Tibial nerve (tissue), 4 donors: ENCODE results near the gene ZNF335. TPM values are rescaled to one million over a fixed set of nuclear protein-coding genes. Genes with fewer than 3 reads are reported as not detected.

Experiments used
- DNase-seq, 2 donors: peaks; one replicate each; pipeline ENCODE4 v3.0.0-alpha.2; 2019; ENCODE audit warnings: low spot score in 2 of 2
- H3K27ac ChIP-seq, 4 donors: fragments of 200-600 bp; sonication (generic) in 3 of 4; one replicate each; pipeline ENCODE4 v1.5.1; 2017 to 2019; ENCODE audit warnings: mild to moderate bottlenecking in 1 of 4
- H3K27me3 ChIP-seq, 2 donors: fragments of 200-600 bp; sonication (generic) in 1 of 2; one replicate each; pipeline versions ENCODE4 v1.5.1 to v1.6.0; 2017 to 2019
- H3K36me3 ChIP-seq, 3 donors: fragments of 200-600 bp; sonication (generic); one replicate each; pipeline ENCODE4 v1.5.1; 2018 to 2019
- H3K4me1 ChIP-seq, 4 donors: fragments of 200-600 bp; sonication (generic) in 3 of 4; one replicate each; pipeline ENCODE4 v1.5.1; 2017 to 2019
- H3K4me3 ChIP-seq, 4 donors: fragments of 200-600 bp; sonication (generic) in 3 of 4; one replicate each; pipeline ENCODE4 v1.5.1; 2017 to 2019; ENCODE audit warnings: mild to moderate bottlenecking in 1 of 4, moderate library complexity in 1 of 4
- H3K9me3 ChIP-seq, 4 donors: fragments of 200-600 bp; sonication (generic) in 3 of 4; one replicate each; pipeline ENCODE4 v1.5.1; 2017 to 2019
- CTCF ChIP-seq, 5 experiments: fragments of 200-600 bp in 3 of 5; fragments of 450-650 bp in 2 of 5; sonication (generic) in 3 of 5; IDR thresholded peaks; one replicate each; pipeline ENCODE4 v1.5.1; 2016 to 2019; ENCODE audit warnings: antibody characterized with exemption in 5 of 5, mild to moderate bottlenecking in 3 of 5, moderate library complexity in 2 of 5
- EP300 ChIP-seq, 2 donors: sonication (generic); formaldehyde crosslinking; IDR thresholded peaks; one replicate each; pipeline ENCODE4 v1.6.1; 2017; ENCODE audit warnings: antibody characterized with exemption in 2 of 2, mild to moderate bottlenecking in 1 of 2
- POLR2A ChIP-seq, 2 donors: fragments of 450-650 bp; IDR thresholded peaks; one replicate each; pipeline ENCODE4 v1.6.1; 2017; ENCODE audit warnings: antibody characterized with exemption in 2 of 2, mild to moderate bottlenecking in 2 of 2, moderate library complexity in 2 of 2
- WGBS, 2 donors: methylation state at CpG; one replicate each; pipeline ENCODE4 v1.1.5; 2018; 5-methylcytosine and 5-hydroxymethylcytosine counted together
- total RNA-seq, 4 donors: library from RNA; depleted of rRNA; stranded (reverse); fragments of >200 nt; gene quantifications; one replicate each; pipeline ENCODE4 v1.1.0, GENCODE V29; 2016

The ZNF335 gene
- total RNA-seq, 4 donors from 2014 or later: 24.3 to 42.3 (median 28.6) TPM

- H3K36me3 ChIP-seq: peaks cover 0 to 99% (median 23%) of the 10 kb centered on the region in 3 donors
- TF ChIP-seq EP300 (IDR thresholded peaks at IDR 0.05) (no peak), POLR2A (IDR thresholded peaks at IDR 0.05) (no peak), CTCF (IDR thresholded peaks at IDR 0.05) (no peak)
Observed at GRCh38 chr20:45899046-45899835, 72.8 kb downstream of the ZNF335 start.

More at GRCh38 chr20:45899046-45899835, 72.8 kb downstream of the ZNF335 start:
- Histone ChIP-seq H3K27me3 (no peaks in the 10 kb centered on the region), H3K4me3 (no peak overlapping the region), H3K4me1 (no peaks in the 10 kb centered on the region), H3K27ac (no peak overlapping the region), H3K9me3 (no peaks in the 10 kb centered on the region)
- no peak for DNase-seq
- 87 to 88% methylated on average over 13 of the region's 13 CpGs for WGBS, 2 donors

Other genes with a start within 250 kb of the ZNF335 start
- not detected for gene SPINT4, start 249.9 kb downstream of the ZNF335 start, total RNA-seq
- gene WFDC3, start 180.3 kb downstream of the ZNF335 start, total RNA-seq: 1 to 10 TPM in 1 of 4 donors, not detected in 3; 2.4 TPM
- gene DNTTIP1, start 180.2 kb downstream of the ZNF335 start, total RNA-seq: 10 to 100 TPM; 17.4 to 33.6 (median 27.2) TPM
- 1 to 10 TPM in 2 of 4 donors, under 1 TPM in 1, not detected in 1; 0.78 to 6.9 (median 1.5) TPM for gene UBE2C, start 159.6 kb downstream of the ZNF335 start, total RNA-seq
- 10 to 100 TPM in 1 of 4 donors, 1 to 10 TPM in 2, not detected in 1; 2.3 to 12.0 (median 6.5) TPM for gene TNNC2, start 144.9 kb downstream of the ZNF335 start, total RNA-seq
- 100 to 1,000 TPM; 177 to 389 (median 240) TPM for gene SNX21, start 138.4 kb downstream of the ZNF335 start, total RNA-seq
- gene ACOT8, start 114.8 kb downstream of the ZNF335 start, total RNA-seq: 10 to 100 TPM; 44.4 to 58.4 (median 52.5) TPM
- gene ZSWIM3, start 114.6 kb downstream of the ZNF335 start, total RNA-seq: 1 to 10 TPM; 3.1 to 6.3 (median 4.8) TPM
- 1 to 10 TPM; 4.5 to 8.2 (median 6.0) TPM for gene ZSWIM1, start 91.0 kb downstream of the ZNF335 start, total RNA-seq
- gene SPATA25, start 84.6 kb downstream of the ZNF335 start, total RNA-seq: 10 to 100 TPM in 1 of 4 donors, 1 to 10 TPM in 3; 2.6 to 18.3 (median 7.9) TPM
- gene NEURL2, start 81.0 kb downstream of the ZNF335 start, total RNA-seq: 10 to 100 TPM in 3 of 4 donors, 1 to 10 TPM in 1; 7.7 to 42.9 (median 15.6) TPM
- gene CTSA, start 80.9 kb downstream of the ZNF335 start, total RNA-seq: 10 to 100 TPM; 50.4 to 87.3 (median 71.7) TPM
- gene PLTP, start 60.0 kb downstream of the ZNF335 start, total RNA-seq: 100 to 1,000 TPM in 3 of 4 donors, 10 to 100 TPM in 1; 74.7 to 713 (median 134) TPM
- 10 to 100 TPM; 52.2 to 59.0 (median 53.0) TPM for gene PCIF1, start 37.5 kb downstream of the ZNF335 start, total RNA-seq
- under 1 TPM in 3 of 4 donors, not detected in 1; 0.22 to 0.98 (median 0.60) TPM for gene MMP9, start 36.7 kb upstream of the ZNF335 start, total RNA-seq
- 1 to 10 TPM in 1 of 4 donors, not detected in 3; 5.2 TPM for gene SLC12A5, start 57.0 kb upstream of the ZNF335 start, total RNA-seq
- gene NCOA5, start 117.8 kb upstream of the ZNF335 start, total RNA-seq: 10 to 100 TPM; 34.8 to 71.4 (median 47.2) TPM
- 10 to 100 TPM; 18.0 to 32.8 (median 25.1) TPM for gene CD40, start 146.1 kb upstream of the ZNF335 start, total RNA-seq